ENCODE measurements around the gene AGR2. TPM values are rescaled to one million over a fixed set of nuclear protein-coding genes. Genes with fewer than 3 reads are reported as not detected.

AGR2 gene
- total RNA-seq, 1 experiment from 2014 or later, result 378 TPM

DNA sequence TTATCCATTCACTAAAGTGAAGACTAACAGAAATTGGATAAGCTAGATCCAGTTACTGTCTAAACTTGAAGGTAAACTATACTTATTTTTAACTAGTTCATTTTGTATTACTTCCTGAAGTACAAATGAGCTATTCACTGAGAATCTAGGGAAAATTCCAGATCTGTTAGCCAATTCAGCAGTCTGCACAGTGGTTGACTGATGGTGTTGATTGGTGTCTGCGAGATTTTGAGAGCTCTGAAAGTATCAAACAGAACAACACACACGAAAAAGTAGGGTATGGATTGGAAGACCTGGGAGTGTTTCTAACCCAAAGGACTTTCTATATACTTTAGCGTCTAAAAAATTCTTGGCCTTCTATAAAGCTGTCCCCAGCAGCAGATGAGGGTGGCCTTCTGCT, 33.6 kb upstream of the AGR2 start:
- Mint-ChIP-seq H3K4me3 (ENCODE audit: low read depth, unreplicated experiment) (no peak overlapping the region), H3K36me3 (ENCODE audit: insufficient read depth, unreplicated experiment) (no peaks in the 10 kb centered on the region), H3K9me3 (ENCODE audit: low read depth, unreplicated experiment) (peaks cover 3% of the 10 kb centered on the region), H3K4me1 (ENCODE audit: low read depth, unreplicated experiment) (peaks cover 15% of the 10 kb centered on the region), H3K27me3 (ENCODE audit: unreplicated experiment) (no peaks in the 10 kb centered on the region), H3K27ac (ENCODE audit: unreplicated experiment) (no peak overlapping the region)
- TF ChIP-seq CTCF (IDR thresholded peaks at IDR 0.05; ENCODE audit: unreplicated experiment), result no peak
- no TSS peak for BruUV-seq (replicated peaks)
- CTCF ChIA-PET, result interaction anchor here (0.6 to 1.1 kb wide), 5 partner anchors 8 to 834 kb away, joined by 3 to 4 read pairs (median 4); no protein-coding TSS in a partner anchor
- intact Hi-C loops (cut with micrococcal nuclease; ENCODE audit: unreplicated experiment), result no loop called here
- no peak for DNase-seq

DNA sequence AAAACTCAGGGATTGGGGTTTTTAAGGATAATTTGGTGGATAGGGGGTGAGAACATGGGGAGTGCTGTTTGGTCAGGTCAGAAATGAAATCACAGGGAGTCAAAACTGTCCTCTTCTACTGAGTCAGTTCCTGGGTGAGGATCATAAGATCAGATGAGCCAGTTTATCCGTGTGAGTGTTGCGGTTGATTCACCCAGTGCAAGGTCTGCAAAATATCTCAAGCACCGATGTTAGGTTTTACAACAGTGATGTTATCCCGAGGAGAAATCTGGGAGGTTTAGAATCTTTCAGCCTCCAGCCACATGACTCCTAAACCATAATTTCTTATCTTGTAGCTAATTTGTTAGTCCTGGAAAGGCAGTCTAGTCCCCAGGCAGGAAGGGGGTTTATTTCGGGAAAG, 31.7 kb upstream of the AGR2 start:
- H3K4me3 Mint-ChIP-seq (ENCODE audit: low read depth, unreplicated experiment), result no peak overlapping the region
- CTCF ChIA-PET, result interaction anchor here (0.8 kb wide), 1 partner anchor 36 kb away, joined by 3 read pairs; no protein-coding TSS in a partner anchor
- peaks cover 3% of the 10 kb centered on the region for H3K9me3 Mint-ChIP-seq (ENCODE audit: low read depth, unreplicated experiment)
- intact Hi-C loops (cut with micrococcal nuclease; ENCODE audit: unreplicated experiment), result no loop called here
- TF ChIP-seq CTCF (IDR thresholded peaks at IDR 0.05; ENCODE audit: unreplicated experiment), result no peak
- H3K27me3 Mint-ChIP-seq (ENCODE audit: unreplicated experiment), result no peaks in the 10 kb centered on the region
- no peak for DNase-seq
- no TSS peak for BruUV-seq (replicated peaks)
- no peak overlapping the region for H3K27ac Mint-ChIP-seq (ENCODE audit: unreplicated experiment)
- H3K36me3 Mint-ChIP-seq (ENCODE audit: insufficient read depth, unreplicated experiment), result no peaks in the 10 kb centered on the region
- peaks cover 15% of the 10 kb centered on the region for H3K4me1 Mint-ChIP-seq (ENCODE audit: low read depth, unreplicated experiment)

- Mint-ChIP-seq H3K36me3 (ENCODE audit: insufficient read depth, unreplicated experiment) (no peaks in the 10 kb centered on the region), H3K27ac (ENCODE audit: unreplicated experiment) (no peak overlapping the region), H3K27me3 (ENCODE audit: unreplicated experiment) (no peaks in the 10 kb centered on the region), H3K4me3 (ENCODE audit: low read depth, unreplicated experiment) (no peak overlapping the region), H3K9me3 (ENCODE audit: low read depth, unreplicated experiment) (peaks cover 3% of the 10 kb centered on the region), H3K4me1 (ENCODE audit: low read depth, unreplicated experiment) (peaks cover 4% of the 10 kb centered on the region)
- no TSS peak for BruUV-seq (replicated peaks)
- intact Hi-C loops (cut with micrococcal nuclease; ENCODE audit: unreplicated experiment), result no loop called here
- no peak for TF ChIP-seq CTCF (IDR thresholded peaks at IDR 0.05; ENCODE audit: unreplicated experiment)
- no peak for DNase-seq
- CTCF ChIA-PET, result interaction anchor here (0.5 kb wide), 1 partner anchor 839 kb away, joined by 3 read pairs; no protein-coding TSS in a partner anchor
These were observed 28.6 kb upstream of the AGR2 start for GRCh38 chr7:16833373-16833772.

DNA sequence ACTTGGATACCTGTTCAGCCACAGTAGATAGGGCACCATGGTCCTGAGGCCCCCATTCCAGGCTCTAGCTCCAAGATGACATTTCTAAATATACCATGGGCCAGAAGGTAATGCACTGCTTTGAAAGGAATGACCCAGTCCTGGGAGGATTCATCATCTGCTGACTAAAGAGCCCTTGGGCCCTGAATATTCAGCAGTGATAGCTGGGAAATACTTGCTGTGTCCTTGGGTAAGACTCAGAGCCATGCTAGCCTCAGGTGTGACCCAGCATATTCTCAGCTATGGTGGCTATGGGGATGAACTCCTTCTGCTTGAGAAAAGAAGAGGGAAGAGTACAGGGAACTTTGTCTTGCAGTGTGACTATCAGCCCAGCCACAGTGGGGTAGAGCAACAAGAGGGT, 21.3 kb upstream of the AGR2 start:
- Mint-ChIP-seq H3K9me3 (ENCODE audit: low read depth, unreplicated experiment) (no peaks in the 10 kb centered on the region), H3K4me1 (ENCODE audit: low read depth, unreplicated experiment) (peaks cover 18% of the 10 kb centered on the region), H3K27ac (ENCODE audit: unreplicated experiment) (no peak overlapping the region), H3K27me3 (ENCODE audit: unreplicated experiment) (no peaks in the 10 kb centered on the region), H3K4me3 (ENCODE audit: low read depth, unreplicated experiment) (no peak overlapping the region), H3K36me3 (ENCODE audit: insufficient read depth, unreplicated experiment) (peaks cover 4% of the 10 kb centered on the region)
- CTCF ChIA-PET, result interaction anchor here (0.5 to 0.6 kb wide), 2 partner anchors 114 to 157 kb away, joined by 3 to 6 read pairs; no protein-coding TSS in a partner anchor
- no peak for TF ChIP-seq CTCF (IDR thresholded peaks at IDR 0.05; ENCODE audit: unreplicated experiment)
- intact Hi-C loops (cut with micrococcal nuclease; ENCODE audit: unreplicated experiment), result no loop called here
- BruUV-seq (replicated peaks), result no TSS peak
- DNase-seq, result no peak
